Activated naive CD8-positive, alpha-beta T cell treated with anti-CD3 and anti-CD28 coated beads for 36 hours (primary cell): Measurements from ENCODE around the gene NLRX1. TPM values are rescaled to one million over a fixed set of nuclear protein-coding genes. Genes with fewer than 3 reads are reported as not detected.
"Not testable (repeated sequence)": the region's sequence is repeated elsewhere in the genome, so short reads cannot be mapped to it uniquely, and the experiment has no call there.

Experiments
- DNase-seq: peaks from one replicate; pipeline ENCODE4 v3.0.0; 2021
- H3K27ac Mint-ChIP-seq: one replicate; pipeline ENCODE4 v1.8.0; 2022; ENCODE audit warnings: mild to moderate bottlenecking, moderate library complexity, mixed read lengths
- H3K27me3 Mint-ChIP-seq: one replicate; pipeline ENCODE4 v1.8.0; 2022; ENCODE audit warnings: mild to moderate bottlenecking, mixed read lengths
- H3K36me3 Mint-ChIP-seq: one replicate; pipeline ENCODE4 v1.8.0; 2021; ENCODE audit warnings: mild to moderate bottlenecking, mixed read lengths
- H3K4me1 Mint-ChIP-seq: one replicate; pipeline ENCODE4 v1.8.0; 2021; ENCODE audit warnings: mixed read lengths
- H3K4me3 Mint-ChIP-seq: one replicate; pipeline ENCODE4 v1.8.0; 2022; ENCODE audit warnings: mild to moderate bottlenecking, moderate library complexity, mixed read lengths
- H3K9me3 Mint-ChIP-seq: one replicate; pipeline ENCODE4 v1.8.0; 2022; ENCODE audit warnings: mixed read lengths
- total RNA-seq, 2 experiments: library from RNA; stranded (reverse); gene quantifications; one replicate each; pipeline ENCODE4 v1.2.3, GENCODE V29; 2021

NLRX1 gene
- total RNA-seq, 2 experiments from 2014 or later = 19.3 to 20.7 TPM

GRCh38 chr11:119205574-119206510 is 37.3 kb downstream of the NLRX1 start, which contains the start of gene CBL:
Gene CBL, plus strand, starts transcription at chr11:119206339. Its CDS starts 79 bp downstream, at chr11:119206418.
- Mint-ChIP-seq H3K27me3 (no peaks in the 10 kb centered on the region), H3K4me3 (peak within 1 kb of the TSS; percentile 88), H3K9me3 (no peaks in the 10 kb centered on the region)

GRCh38 chr11:119206511-119207414 is 38.2 kb downstream of the NLRX1 start:
- Mint-ChIP-seq H3K27ac (peak overlapping the region; percentile 83), H3K9me3 (no peaks in the 10 kb centered on the region), H3K4me3 (peak overlapping the region; percentile 88), H3K4me1 (peaks cover 20% of the 10 kb centered on the region), H3K27me3 (no peaks in the 10 kb centered on the region), H3K36me3 (peaks cover 5% of the 10 kb centered on the region)
- peak; percentile 65 for DNase-seq

More at GRCh38 chr11:119205574-119206510, 37.3 kb downstream of the NLRX1 start, which contains the start of gene CBL:
- peaks cover 20% of the 10 kb centered on the region for H3K4me1 Mint-ChIP-seq
- peak within 1 kb of the TSS; percentile 91 for H3K27ac Mint-ChIP-seq
- H3K36me3 Mint-ChIP-seq = peaks cover 5% of the 10 kb centered on the region
- DNase-seq = peak; percentile 91

GRCh38 chr11:119207415-119207960 is 39.0 kb downstream of the NLRX1 start:
- no peak for DNase-seq
- H3K4me3 Mint-ChIP-seq = peak overlapping the region; percentile 88
- H3K27ac Mint-ChIP-seq = peak overlapping the region; percentile 72
- no peaks in the 10 kb centered on the region for H3K9me3 Mint-ChIP-seq
- H3K27me3 Mint-ChIP-seq = no peaks in the 10 kb centered on the region
- peaks cover 5% of the 10 kb centered on the region for H3K36me3 Mint-ChIP-seq
- H3K4me1 Mint-ChIP-seq = peaks cover 20% of the 10 kb centered on the region

GRCh38 chr11:119209186-119209585 is 40.7 kb downstream of the NLRX1 start:
- Mint-ChIP-seq H3K4me1 (peaks cover 28% of the 10 kb centered on the region), H3K27ac (no peak overlapping the region), H3K9me3 (no peaks in the 10 kb centered on the region), H3K4me3 (no peak overlapping the region), H3K36me3 (peaks cover 8% of the 10 kb centered on the region), H3K27me3 (no peaks in the 10 kb centered on the region)
- DNase-seq = no peak

- no peak for DNase-seq
- Mint-ChIP-seq H3K9me3 (no peaks in the 10 kb centered on the region), H3K36me3 (peaks cover 8% of the 10 kb centered on the region), H3K4me3 (no peak overlapping the region), H3K27me3 (no peaks in the 10 kb centered on the region), H3K4me1 (peaks cover 32% of the 10 kb centered on the region), H3K27ac (no peak overlapping the region)
Measured at GRCh38 chr11:119210050-119210449, 41.5 kb downstream of the NLRX1 start.

GRCh38 chr11:119218141-119218878 is 49.8 kb downstream of the NLRX1 start:
- Mint-ChIP-seq H3K4me1 (peaks cover 44% of the 10 kb centered on the region), H3K4me3 (no peak overlapping the region), H3K36me3 (peaks cover 5% of the 10 kb centered on the region), H3K27me3 (no peaks in the 10 kb centered on the region), H3K27ac (peak overlapping the region; percentile 62), H3K9me3 (no peaks in the 10 kb centered on the region)
- DNase-seq = peak; percentile 7

GRCh38 chr11:119222308-119222707 is 53.8 kb downstream of the NLRX1 start:
- H3K36me3 Mint-ChIP-seq = peaks cover 14% of the 10 kb centered on the region
- H3K9me3 Mint-ChIP-seq = no peaks in the 10 kb centered on the region
- H3K4me1 Mint-ChIP-seq = peaks cover 42% of the 10 kb centered on the region
- DNase-seq = no peak
- no peak overlapping the region for H3K4me3 Mint-ChIP-seq
- no peak overlapping the region for H3K27ac Mint-ChIP-seq
- no peaks in the 10 kb centered on the region for H3K27me3 Mint-ChIP-seq

GRCh38 chr11:119222891-119223290 is 54.4 kb downstream of the NLRX1 start:
- Mint-ChIP-seq H3K4me1 (peaks cover 38% of the 10 kb centered on the region), H3K27me3 (no peaks in the 10 kb centered on the region), H3K4me3 (no peak overlapping the region), H3K27ac (no peak overlapping the region), H3K9me3 (no peaks in the 10 kb centered on the region), H3K36me3 (peaks cover 14% of the 10 kb centered on the region)
- no peak for DNase-seq

- peaks cover 36% of the 10 kb centered on the region for H3K4me1 Mint-ChIP-seq
- DNase-seq = no peak
- no peaks in the 10 kb centered on the region for H3K9me3 Mint-ChIP-seq
- H3K27ac Mint-ChIP-seq = no peak overlapping the region
- no peaks in the 10 kb centered on the region for H3K27me3 Mint-ChIP-seq
- peaks cover 16% of the 10 kb centered on the region for H3K36me3 Mint-ChIP-seq
- H3K4me3 Mint-ChIP-seq = no peak overlapping the region
Measured at GRCh38 chr11:119223856-119224255, 55.3 kb downstream of the NLRX1 start.

- peak overlapping the region; percentile 42 for H3K27ac Mint-ChIP-seq
- not testable (repeated sequence) for H3K9me3 Mint-ChIP-seq, H3K27me3 Mint-ChIP-seq, DNase-seq
- peaks cover 25% of the 10 kb centered on the region for H3K36me3 Mint-ChIP-seq
- peak overlapping the region; percentile 0 for H3K4me3 Mint-ChIP-seq
- peaks cover 44% of the 10 kb centered on the region for H3K4me1 Mint-ChIP-seq
Measured at GRCh38 chr11:119228535-119229287, 60.2 kb downstream of the NLRX1 start.

GRCh38 chr11:119229288-119229672 is 60.8 kb downstream of the NLRX1 start:
- H3K4me1 Mint-ChIP-seq = peaks cover 38% of the 10 kb centered on the region
- no peaks in the 10 kb centered on the region for H3K27me3 Mint-ChIP-seq
- peak overlapping the region; percentile 0 for H3K4me3 Mint-ChIP-seq
- no peaks in the 10 kb centered on the region for H3K9me3 Mint-ChIP-seq
- DNase-seq = no peak
- peak overlapping the region; percentile 34 for H3K27ac Mint-ChIP-seq
- peaks cover 25% of the 10 kb centered on the region for H3K36me3 Mint-ChIP-seq

GRCh38 chr11:119229741-119230140 is 61.2 kb downstream of the NLRX1 start:
- no peak overlapping the region for H3K4me3 Mint-ChIP-seq
- DNase-seq = no peak
- H3K36me3 Mint-ChIP-seq = peaks cover 24% of the 10 kb centered on the region
- no peak overlapping the region for H3K27ac Mint-ChIP-seq
- no peaks in the 10 kb centered on the region for H3K27me3 Mint-ChIP-seq
- H3K4me1 Mint-ChIP-seq = peaks cover 34% of the 10 kb centered on the region
- no peaks in the 10 kb centered on the region for H3K9me3 Mint-ChIP-seq
